HPDE6-E6E7 (cell line): ENCODE measurements around the gene PCNA.
"Not testable (repeated sequence)": the region's sequence is repeated elsewhere in the genome, so short reads cannot be mapped to it uniquely, and the experiment has no call there.

Source experiments
- DNase-seq: peaks from one replicate; pipeline ENCODE4 v3.0.0; 2011; ENCODE audit warnings: missing footprints; ENCODE audit errors: extremely low spot score

PCNA gene

GRCh38 chr20:5099009-5099408 lies 20.7 kb downstream of the PCNA start:
- DNase-seq: not testable (repeated sequence)

- DNase-seq: no peak
Measured at GRCh38 chr20:5096463-5096862, 23.3 kb downstream of the PCNA start.

GRCh38 chr20:5095931-5096330 lies 23.8 kb downstream of the PCNA start:
- no peak for DNase-seq

- DNase-seq: no peak
Measured at GRCh38 chr20:5095454-5095853, 24.3 kb downstream of the PCNA start.

GRCh38 chr20:5092765-5093339 lies 26.9 kb downstream of the PCNA start:
- DNase-seq: no peak

- DNase-seq: no peak
Measured at GRCh38 chr20:5091902-5092301, 27.9 kb downstream of the PCNA start.

GRCh38 chr20:5090191-5090590 lies 29.6 kb downstream of the PCNA start:
- DNase-seq: no peak

- no peak for DNase-seq
Measured at GRCh38 chr20:5088688-5089087, 31.1 kb downstream of the PCNA start.

GRCh38 chr20:5085380-5085779 lies 34.4 kb downstream of the PCNA start:
- no peak for DNase-seq

- no peak for DNase-seq
Measured at GRCh38 chr20:5080384-5080877, 39.3 kb downstream of the PCNA start.

- peak; percentile 93 for DNase-seq
Measured at GRCh38 chr20:5078399-5078958, 41.3 kb downstream of the PCNA start.

GRCh38 chr20:5077761-5078387 lies 41.9 kb downstream of the PCNA start:
- DNase-seq: no peak

GRCh38 chr20:5076913-5077312 lies 42.8 kb downstream of the PCNA start:
- DNase-seq: not testable (repeated sequence)

GRCh38 chr20:5074232-5074674 lies 45.5 kb downstream of the PCNA start:
- no peak for DNase-seq

GRCh38 chr20:5073660-5074231 lies 46.0 kb downstream of the PCNA start:
- no peak for DNase-seq

GRCh38 chr20:5072756-5073659 lies 46.8 kb downstream of the PCNA start:
- DNase-seq: peak; percentile 81

GRCh38 chr20:5071942-5072341 lies 47.8 kb downstream of the PCNA start:
- not testable (repeated sequence) for DNase-seq

GRCh38 chr20:5070570-5070969 lies 49.2 kb downstream of the PCNA start:
- no peak for DNase-seq

GRCh38 chr20:5070081-5070480 lies 49.7 kb downstream of the PCNA start:
- DNase-seq: no peak

- no peak for DNase-seq
Measured at GRCh38 chr20:5069141-5069806, 50.5 kb downstream of the PCNA start.
